Fibroblast of pulmonary artery (primary cell): ENCODE results near the gene NUBPL.

Source experiments
- DNase-seq: peaks from one replicate; pipeline ENCODE4 v3.0.0-alpha.2; 2010; ENCODE audit warnings: low read depth
- H3K4me3 ChIP-seq: replicated peaks from 2 replicates; pipeline ENCODE4 v1.5.1; 2011; ENCODE audit warnings: low read depth, mild to moderate bottlenecking, control low read depth, low read length, moderate library complexity
- CTCF ChIP-seq: IDR thresholded peaks from 2 replicates; pipeline ENCODE4 v1.5.1; 2011; ENCODE audit warnings: mild to moderate bottlenecking, control low read depth, low read length, inconsistent platforms; ENCODE audit errors: missing control alignments

The NUBPL gene

GRCh38 chr14:31770271-31770670, 209.1 kb downstream of the NUBPL start:
- TF ChIP-seq CTCF = no peak
- DNase-seq = peak; percentile 48
- no peak overlapping the region for H3K4me3 ChIP-seq

GRCh38 chr14:31774567-31774966, 213.4 kb downstream of the NUBPL start:
- DNase-seq = no peak
- TF ChIP-seq CTCF = no peak
- H3K4me3 ChIP-seq = no peak overlapping the region

GRCh38 chr14:31777312-31777711, 216.1 kb downstream of the NUBPL start:
- no peak for TF ChIP-seq CTCF
- DNase-seq = no peak
- no peak overlapping the region for H3K4me3 ChIP-seq

GRCh38 chr14:31781578-31781977, 220.4 kb downstream of the NUBPL start:
- TF ChIP-seq CTCF = no peak
- H3K4me3 ChIP-seq = no peak overlapping the region
- DNase-seq = no peak

GRCh38 chr14:31785574-31785973, 224.4 kb downstream of the NUBPL start:
- TF ChIP-seq CTCF = no peak
- no peak overlapping the region for H3K4me3 ChIP-seq
- DNase-seq = no peak

GRCh38 chr14:31787377-31787776, 226.2 kb downstream of the NUBPL start:
- peak; percentile 8 for TF ChIP-seq CTCF
- DNase-seq = peak; percentile 13
- H3K4me3 ChIP-seq = no peak overlapping the region

- no peak for DNase-seq
- H3K4me3 ChIP-seq = no peak overlapping the region
- no peak for TF ChIP-seq CTCF
Measured at GRCh38 chr14:31788340-31788739, 227.1 kb downstream of the NUBPL start.
